Adipose tissue (tissue), 3 donors: Measurements from ENCODE around the gene ATG10. TPM values are rescaled to one million over a fixed set of nuclear protein-coding genes. Genes with fewer than 3 reads are reported as not detected.
"Not testable (repeated sequence)": the region's sequence is repeated elsewhere in the genome, so short reads cannot be mapped to it uniquely, and the experiment has no call there.

Source experiments
- H3K27ac ChIP-seq: one replicate; pipeline ENCODE4 v1.5.1; 2013; ENCODE audit warnings: low read depth, low read length
- WGBS, 3 donors: extraction: QIAGEN DNeasy Blood & Tissue Kit; methylation state at CpG; one replicate each; pipeline ENCODE4 v1.1.7; 2013; 5-methylcytosine and 5-hydroxymethylcytosine counted together
- polyA plus RNA-seq, 3 donors: library from polyadenylated mRNA; stranded (reverse); fragments of 200-250 nt; gene quantifications; one replicate each; pipeline ENCODE4 v1.2.3, GENCODE V29; 2013
- donor health status: healthy with polysubstance abuse.
- donor health status: Bipolar disorder and iron deficiency.
- donor health status: healthy.

Gene ATG10
- polyA plus RNA-seq, 3 donors, result 3.2 to 7.8 (median 4.3) TPM

- 60 to 62% (median 60%) methylated on average over 3 of the region's 3 CpGs for WGBS, 3 donors
Measured at GRCh38 chr5:81980160-81980559, 8.3 kb downstream of the ATG10 start.

GRCh38 chr5:81980598-81981260, 8.9 kb downstream of the ATG10 start:
- WGBS, 3 donors, result 95 to 99% (median 97%) methylated on average over 3 of the region's 3 CpGs
- H3K27ac ChIP-seq, result no peak overlapping the region

More at GRCh38 chr5:81980160-81980559, 8.3 kb downstream of the ATG10 start:
- H3K27ac ChIP-seq, result no peak overlapping the region

- H3K27ac ChIP-seq, result not testable (repeated sequence)
- 97 to 99% (median 99%) methylated on average over 11 of the region's 11 CpGs for WGBS, 3 donors
Measured at GRCh38 chr5:81982172-81982685, 10.4 kb downstream of the ATG10 start.

- not testable (repeated sequence) for H3K27ac ChIP-seq
- WGBS, 3 donors, result 95 to 96% (median 95%) methylated on average over 13 to 27 of the region's 27 CpGs
Measured at GRCh38 chr5:81983148-81983547, 11.3 kb downstream of the ATG10 start.

GRCh38 chr5:81983563-81983962, 11.7 kb downstream of the ATG10 start:
- WGBS, 3 donors, result 89 to 97% (median 97%) methylated on average over 20 to 30 of the region's 30 CpGs

GRCh38 chr5:81986126-81986525, 14.3 kb downstream of the ATG10 start:
- H3K27ac ChIP-seq, result no peak overlapping the region
- 96 to 97% (median 96%) methylated on average over 9 of the region's 9 CpGs for WGBS, 3 donors

More at GRCh38 chr5:81983563-81983962, 11.7 kb downstream of the ATG10 start:
- not testable (repeated sequence) for H3K27ac ChIP-seq

GRCh38 chr5:81989204-81989603, 17.4 kb downstream of the ATG10 start:
- WGBS, 3 donors, result 77 to 95% (median 84%) methylated on average over 5 of the region's 5 CpGs
- no peak overlapping the region for H3K27ac ChIP-seq

- 80 to 96% (median 93%) methylated on average over 1 of the region's 1 CpG for WGBS, 3 donors
- no peak overlapping the region for H3K27ac ChIP-seq
Measured at GRCh38 chr5:81994679-81995078, 22.9 kb downstream of the ATG10 start.

GRCh38 chr5:81995407-81995806, 23.6 kb downstream of the ATG10 start:
- no peak overlapping the region for H3K27ac ChIP-seq
- 92 to 95% (median 93%) methylated on average over 2 of the region's 2 CpGs for WGBS, 3 donors

GRCh38 chr5:82004511-82004910, 32.7 kb downstream of the ATG10 start:
- WGBS, 3 donors, result 81 to 88% (median 82%) methylated on average over 6 of the region's 6 CpGs
- H3K27ac ChIP-seq, result no peak overlapping the region

GRCh38 chr5:82009869-82010268, 38.0 kb downstream of the ATG10 start:
- H3K27ac ChIP-seq, result not testable (repeated sequence)
- WGBS, 3 donors, result 98 to 99% (median 98%) methylated on average over 12 of the region's 12 CpGs

GRCh38 chr5:82010696-82011095, 38.9 kb downstream of the ATG10 start:
- WGBS, 3 donors, result 96 to 98% (median 97%) methylated on average over 2 of the region's 2 CpGs
- H3K27ac ChIP-seq, result no peak overlapping the region

- H3K27ac ChIP-seq, result no peak overlapping the region
- WGBS, 3 donors, result 88 to 100% (median 96%) methylated on average over 1 of the region's 1 CpG
Measured at GRCh38 chr5:82011761-82012160, 39.9 kb downstream of the ATG10 start.

GRCh38 chr5:82014644-82015043, 42.8 kb downstream of the ATG10 start:
- 95 to 98% (median 97%) methylated on average over 4 of the region's 4 CpGs for WGBS, 3 donors

GRCh38 chr5:82018462-82018861, 46.6 kb downstream of the ATG10 start:
- no peak overlapping the region for H3K27ac ChIP-seq
- 36 to 57% (median 43%) methylated on average over 1 of the region's 1 CpG for WGBS, 3 donors

More at GRCh38 chr5:82014644-82015043, 42.8 kb downstream of the ATG10 start:
- not testable (repeated sequence) for H3K27ac ChIP-seq

GRCh38 chr5:82019342-82020138, 47.7 kb downstream of the ATG10 start:
- WGBS, 3 donors, result 62 to 70% (median 69%) methylated on average over 5 of the region's 5 CpGs
- H3K27ac ChIP-seq, result no peak overlapping the region

GRCh38 chr5:82022499-82022898, 50.7 kb downstream of the ATG10 start:
- WGBS, 3 donors, result 93 to 95% (median 94%) methylated on average over 1 of the region's 1 CpG
- no peak overlapping the region for H3K27ac ChIP-seq

GRCh38 chr5:82023644-82024043, 51.8 kb downstream of the ATG10 start:
- 78 to 93% (median 81%) methylated on average over 3 of the region's 3 CpGs for WGBS, 3 donors
- no peak overlapping the region for H3K27ac ChIP-seq
